MCF 10A (cell line): ENCODE results near the gene TLE3. TPM values are rescaled to one million over a fixed set of nuclear protein-coding genes. Genes with fewer than 3 reads are reported as not detected.

ENCODE experiments used
- BruUV-seq: library from RNA; stranded (reverse); fragments of 400-500 nt; replicated peaks from 2 replicates; lab custom pipeline; 2021; lab: Mats Ljungman, UMichigan
- CTCF ChIA-PET: fragments of 300-600 bp; sonication (Branson Sonifier 250); formaldehyde crosslinking; extraction: SDS; loops from one replicate; lab custom pipeline; 2021; ENCODE audit warnings: antibody characterized with exemption, inconsistent platforms; lab: Yijun Ruan, JAX
- POLR2A ChIA-PET: fragments of 300-600, 350-650 bp; sonication (Branson Sonifier 250); formaldehyde crosslinking; extraction: SDS; loops from one replicate; lab custom pipeline; 2020; ENCODE audit warnings: antibody characterized with exemption, inconsistent platforms; lab: Yijun Ruan, JAX
- DNase-seq: peaks from one replicate; pipeline ENCODE4 v3.0.0-alpha.2; 2018; ENCODE audit not compliant: unreplicated experiment
- H3K27ac Mint-ChIP-seq: one replicate; pipeline ENCODE4 v1.8.0; 2022; ENCODE audit warnings: mild to moderate bottlenecking, low read depth, mixed read lengths; ENCODE audit not compliant: unreplicated experiment
- H3K27me3 Mint-ChIP-seq: one replicate; pipeline ENCODE4 v1.8.0; 2022; ENCODE audit warnings: mixed read lengths; ENCODE audit not compliant: insufficient read depth, unreplicated experiment
- H3K36me3 Mint-ChIP-seq: one replicate; pipeline ENCODE4 v1.8.0; 2022; ENCODE audit warnings: mild to moderate bottlenecking, moderate library complexity, mixed read lengths; ENCODE audit not compliant: insufficient read depth, unreplicated experiment
- H3K4me1 Mint-ChIP-seq: one replicate; pipeline ENCODE4 v1.8.0; 2022; ENCODE audit warnings: mixed read lengths; ENCODE audit not compliant: insufficient read depth, unreplicated experiment
- H3K4me3 Mint-ChIP-seq: one replicate; pipeline ENCODE4 v1.8.0; 2022; ENCODE audit warnings: mild to moderate bottlenecking, moderate library complexity, mixed read lengths; ENCODE audit not compliant: unreplicated experiment
- H3K9me3 Mint-ChIP-seq: one replicate; pipeline ENCODE4 v1.8.0; 2022; ENCODE audit warnings: mixed read lengths; ENCODE audit not compliant: unreplicated experiment
- CTCF ChIP-seq: fragments of 200-600 bp; IDR thresholded peaks from one replicate; pipeline ENCODE4 v1.8.0; 2022; ENCODE audit warnings: antibody characterized with exemption, mild to moderate bottlenecking; ENCODE audit not compliant: unreplicated experiment
- intact Hi-C: fragments of 100-400 bp; cut with micrococcal nuclease; formaldehyde crosslinking; loops from 2 replicates; pipeline ENCODE4 v1.14.1; 2022
- total RNA-seq: library from RNA; stranded (reverse); gene quantifications from 2 replicates; pipeline ENCODE4 v1.2.3, GENCODE V29; 2022

TLE3 gene
- total RNA-seq, 1 experiment from 2014 or later: 23.2 TPM

GRCh38 chr15:70026991-70027390 is 70.7 kb downstream of the TLE3 start:
- CTCF ChIA-PET: no interaction called here
- peaks cover 28% of the 10 kb centered on the region for H3K27me3 Mint-ChIP-seq
- H3K9me3 Mint-ChIP-seq: no peaks in the 10 kb centered on the region

GRCh38 chr15:70025413-70026296 is 72.1 kb downstream of the TLE3 start:
- no peak for DNase-seq
- TF ChIP-seq CTCF: no peak
- no peaks in the 10 kb centered on the region for H3K9me3 Mint-ChIP-seq
- BruUV-seq: no TSS peak
- no peaks in the 10 kb centered on the region for H3K36me3 Mint-ChIP-seq
- CTCF ChIA-PET: no interaction called here
- no peak overlapping the region for H3K27ac Mint-ChIP-seq
- H3K4me1 Mint-ChIP-seq: peaks cover 23% of the 10 kb centered on the region
- no peak overlapping the region for H3K4me3 Mint-ChIP-seq
- H3K27me3 Mint-ChIP-seq: peaks cover 28% of the 10 kb centered on the region
- intact Hi-C loops: no loop called here
- POLR2A ChIA-PET: interaction anchor here (1.1 kb wide), 1 partner anchor 66 kb away, joined by 4 read pairs; no protein-coding TSS in a partner anchor

More at GRCh38 chr15:70026991-70027390, 70.7 kb downstream of the TLE3 start:
- H3K4me3 Mint-ChIP-seq: no peak overlapping the region
- no peak for TF ChIP-seq CTCF
- intact Hi-C loops: no loop called here
- no peak overlapping the region for H3K27ac Mint-ChIP-seq
- BruUV-seq: no TSS peak
- no peak for DNase-seq
- no peaks in the 10 kb centered on the region for H3K36me3 Mint-ChIP-seq
- POLR2A ChIA-PET: no interaction called here
- peaks cover 26% of the 10 kb centered on the region for H3K4me1 Mint-ChIP-seq

- BruUV-seq: no TSS peak
- Mint-ChIP-seq H3K4me1 (peaks cover 23% of the 10 kb centered on the region), H3K9me3 (no peaks in the 10 kb centered on the region), H3K27ac (peak overlapping the region; percentile 57), H3K36me3 (peaks cover under 1% of the 10 kb centered on the region), H3K4me3 (peak overlapping the region; percentile 4), H3K27me3 (peaks cover 32% of the 10 kb centered on the region)
- ChIA-PET CTCF (interaction anchor here (0.6 to 2.2 kb wide), 3 partner anchors 67 to 1006 kb away, joined by 3 to 5 read pairs (median 3); no protein-coding TSS in a partner anchor), POLR2A (interaction anchor here (0.7 to 2.0 kb wide), 9 partner anchors 12 to 477 kb away, joined by 3 to 15 read pairs (median 4); partner anchors contain the start of gene TLE3)
- DNase-seq: no peak
- intact Hi-C loops: loop anchor here (5.0 kb wide), 1 partner anchor 73 kb away; the partner anchor contains the start of gene TLE3
- TF ChIP-seq CTCF: no peak
Measured at GRCh38 chr15:70024521-70024920, 73.2 kb downstream of the TLE3 start.
